IgD-negative memory B cell (primary cell): ENCODE measurements around the gene ROR2. TPM values are rescaled to one million over a fixed set of nuclear protein-coding genes. Genes with fewer than 3 reads are reported as not detected.
"Not testable (repeated sequence)": the region's sequence is repeated elsewhere in the genome, so short reads cannot be mapped to it uniquely, and the experiment has no call there.

Experiments
- H3K27ac Mint-ChIP-seq, 3 donors: one replicate each; pipeline ENCODE4 v1.8.0; 2020 to 2022; ENCODE audit warnings: mild to moderate bottlenecking in 3 of 3, mixed read lengths in 3 of 3, moderate library complexity in 1 of 3
- H3K27me3 Mint-ChIP-seq: one replicate; pipeline ENCODE4 v1.8.0; 2021; ENCODE audit warnings: mixed read lengths
- H3K36me3 Mint-ChIP-seq: one replicate; pipeline ENCODE4 v1.8.0; 2020; ENCODE audit warnings: mild to moderate bottlenecking, mixed read lengths
- H3K4me1 Mint-ChIP-seq, 3 donors: one replicate each; pipeline ENCODE4 v1.8.0; 2020 to 2022; ENCODE audit warnings: mixed read lengths in 3 of 3, mild to moderate bottlenecking in 1 of 3
- H3K4me3 Mint-ChIP-seq, 4 donors: one replicate each; pipeline ENCODE4 v1.8.0; 2020 to 2022; ENCODE audit warnings: mild to moderate bottlenecking in 4 of 4, mixed read lengths in 4 of 4, moderate library complexity in 3 of 4
- H3K9me3 Mint-ChIP-seq, 3 donors: one replicate each; pipeline ENCODE4 v1.8.0; 2020 to 2021; ENCODE audit warnings: mixed read lengths in 3 of 3, mild to moderate bottlenecking in 1 of 3
- polyA plus RNA-seq: library from polyadenylated mRNA; unstranded; fragments of 300-500 nt; fragmentation: Illumina TruSeq; gene quantifications from one replicate; pipeline ENCODE4 v1.2.3, GENCODE V29; 2021

Gene ROR2
- not detected for polyA plus RNA-seq

- Mint-ChIP-seq H3K27ac (no peak within 1 kb of the TSS), H3K9me3 (peaks cover 0 to 3% (median 2%) of the 10 kb centered on the region in 3 donors), H3K4me1 (peaks cover 2 to 6% (median 4%) of the 10 kb centered on the region in 3 donors), H3K36me3 (no peaks in the 10 kb centered on the region), H3K4me3 (peak within 1 kb of the TSS in 3 of 4 donors; percentile 63 to 75 (median 68)), H3K27me3 (peaks cover 46% of the 10 kb centered on the region)
Measured at GRCh38 chr9:91949946-91950664, at the start of gene ROR2. Gene ROR2 (minus strand): TSS chr9:91950228.

- Mint-ChIP-seq H3K9me3 (peaks cover 0 to 2% (median 0%) of the 10 kb centered on the region in 3 donors), H3K4me3 (no peak overlapping the region), H3K4me1 (peaks cover 0 to 1% (median 0%) of the 10 kb centered on the region in 3 donors), H3K27ac (no peak overlapping the region), H3K36me3 (no peaks in the 10 kb centered on the region), H3K27me3 (peaks cover 6% of the 10 kb centered on the region)
Measured at GRCh38 chr9:91995000-91995655, 45.1 kb upstream of the ROR2 start.

- Mint-ChIP-seq H3K4me1 (peaks cover 0 to 1% (median 0%) of the 10 kb centered on the region in 3 donors), H3K9me3 (peaks cover 0 to 1% (median 0%) of the 10 kb centered on the region in 3 donors), H3K27me3 (peaks cover 6% of the 10 kb centered on the region), H3K27ac (no peak overlapping the region), H3K36me3 (no peaks in the 10 kb centered on the region), H3K4me3 (no peak overlapping the region)
Measured at GRCh38 chr9:91994422-91994821, 44.4 kb upstream of the ROR2 start.

- H3K4me3 Mint-ChIP-seq, result no peak overlapping the region
- no peak overlapping the region for H3K27ac Mint-ChIP-seq
Measured at GRCh38 chr9:91992461-91993041, 42.5 kb upstream of the ROR2 start.

GRCh38 chr9:91991721-91992341 lies 41.8 kb upstream of the ROR2 start:
- Mint-ChIP-seq H3K27ac (no peak overlapping the region), H3K36me3 (no peaks in the 10 kb centered on the region), H3K27me3 (peaks cover 6% of the 10 kb centered on the region), H3K4me3 (no peak overlapping the region), H3K9me3 (peaks cover 0 to 1% (median 0%) of the 10 kb centered on the region in 3 donors), H3K4me1 (peaks cover 0 to 1% (median 0%) of the 10 kb centered on the region in 3 donors)

More at GRCh38 chr9:91992461-91993041, 42.5 kb upstream of the ROR2 start:
- Mint-ChIP-seq H3K4me1 (peaks cover 0 to 1% (median 0%) of the 10 kb centered on the region in 3 donors), H3K9me3 (peaks cover 0 to 1% (median 0%) of the 10 kb centered on the region in 3 donors), H3K27me3 (peaks cover 6% of the 10 kb centered on the region), H3K36me3 (no peaks in the 10 kb centered on the region)

- Mint-ChIP-seq H3K27ac (no peak overlapping the region), H3K4me3 (no peak overlapping the region), H3K36me3 (peaks cover 2% of the 10 kb centered on the region), H3K4me1 (no peaks in the 10 kb centered on the region), H3K27me3 (peaks cover 5% of the 10 kb centered on the region), H3K9me3 (peaks cover 0 to 4% (median 1%) of the 10 kb centered on the region in 3 donors)
Measured at GRCh38 chr9:91986248-91986647, 36.2 kb upstream of the ROR2 start.

- Mint-ChIP-seq H3K36me3 (peaks cover 2% of the 10 kb centered on the region), H3K4me3 (no peak overlapping the region), H3K27me3 (peaks cover 5% of the 10 kb centered on the region), H3K27ac (no peak overlapping the region), H3K4me1 (no peaks in the 10 kb centered on the region), H3K9me3 (peaks cover 0 to 8% (median 1%) of the 10 kb centered on the region in 3 donors)
Measured at GRCh38 chr9:91985692-91986091, 35.7 kb upstream of the ROR2 start.

GRCh38 chr9:91978740-91979414 lies 28.8 kb upstream of the ROR2 start:
- H3K36me3 Mint-ChIP-seq, result no peaks in the 10 kb centered on the region
- H3K27me3 Mint-ChIP-seq, result peaks cover 3% of the 10 kb centered on the region
- H3K9me3 Mint-ChIP-seq, result peaks cover 0 to 4% (median 0%) of the 10 kb centered on the region in 3 donors
- H3K4me3 Mint-ChIP-seq, result no peak overlapping the region
- no peaks in the 10 kb centered on the region for H3K4me1 Mint-ChIP-seq
- H3K27ac Mint-ChIP-seq, result no peak overlapping the region

GRCh38 chr9:91975254-91975653 lies 25.2 kb upstream of the ROR2 start:
- not testable (repeated sequence) for H3K4me1 Mint-ChIP-seq, H3K9me3 Mint-ChIP-seq, H3K4me3 Mint-ChIP-seq, H3K36me3 Mint-ChIP-seq, H3K27ac Mint-ChIP-seq
- peaks cover 11% of the 10 kb centered on the region for H3K27me3 Mint-ChIP-seq

- Mint-ChIP-seq H3K27me3 (peaks cover 17% of the 10 kb centered on the region), H3K36me3 (no peaks in the 10 kb centered on the region), H3K27ac (no peak overlapping the region), H3K4me3 (no peak overlapping the region), H3K9me3 (no peaks in the 10 kb centered on the region), H3K4me1 (no peaks in the 10 kb centered on the region)
Measured at GRCh38 chr9:91972711-91973110, 22.7 kb upstream of the ROR2 start.

GRCh38 chr9:91972076-91972626 lies 22.1 kb upstream of the ROR2 start:
- H3K27me3 Mint-ChIP-seq, result peaks cover 20% of the 10 kb centered on the region
- H3K9me3 Mint-ChIP-seq, result no peaks in the 10 kb centered on the region
- H3K4me1 Mint-ChIP-seq, result no peaks in the 10 kb centered on the region

GRCh38 chr9:91967259-91967658 lies 17.2 kb upstream of the ROR2 start:
- no peak overlapping the region for H3K27ac Mint-ChIP-seq
- H3K9me3 Mint-ChIP-seq, result peaks cover 0 to 2% (median 0%) of the 10 kb centered on the region in 3 donors
- H3K36me3 Mint-ChIP-seq, result peaks cover 3% of the 10 kb centered on the region
- H3K27me3 Mint-ChIP-seq, result peaks cover 29% of the 10 kb centered on the region
- H3K4me1 Mint-ChIP-seq, result no peaks in the 10 kb centered on the region
- no peak overlapping the region for H3K4me3 Mint-ChIP-seq

More at GRCh38 chr9:91972076-91972626, 22.1 kb upstream of the ROR2 start:
- no peak overlapping the region for H3K27ac Mint-ChIP-seq
- H3K36me3 Mint-ChIP-seq, result no peaks in the 10 kb centered on the region
- H3K4me3 Mint-ChIP-seq, result no peak overlapping the region

- H3K27me3 Mint-ChIP-seq, result peaks cover 26% of the 10 kb centered on the region
- peaks cover 0 to 2% (median 0%) of the 10 kb centered on the region in 3 donors for H3K9me3 Mint-ChIP-seq
- H3K4me1 Mint-ChIP-seq, result no peaks in the 10 kb centered on the region
- no peak overlapping the region for H3K4me3 Mint-ChIP-seq
- peaks cover 3% of the 10 kb centered on the region for H3K36me3 Mint-ChIP-seq
- H3K27ac Mint-ChIP-seq, result no peak overlapping the region
Measured at GRCh38 chr9:91966503-91966902, 16.5 kb upstream of the ROR2 start.

- no peak overlapping the region for H3K4me3 Mint-ChIP-seq
- peaks cover 3% of the 10 kb centered on the region for H3K36me3 Mint-ChIP-seq
- H3K27me3 Mint-ChIP-seq, result peaks cover 15% of the 10 kb centered on the region
- H3K27ac Mint-ChIP-seq, result no peak overlapping the region
- H3K4me1 Mint-ChIP-seq, result no peaks in the 10 kb centered on the region
- H3K9me3 Mint-ChIP-seq, result peaks cover 2 to 7% (median 3%) of the 10 kb centered on the region in 3 donors
Measured at GRCh38 chr9:91963711-91964240, 13.7 kb upstream of the ROR2 start.
